ENCODE results near the gene TMEM263.
"Not testable (repeated sequence)": the region's sequence is repeated elsewhere in the genome, so short reads cannot be mapped to it uniquely, and the experiment has no call there.

The TMEM263 gene

DNA sequence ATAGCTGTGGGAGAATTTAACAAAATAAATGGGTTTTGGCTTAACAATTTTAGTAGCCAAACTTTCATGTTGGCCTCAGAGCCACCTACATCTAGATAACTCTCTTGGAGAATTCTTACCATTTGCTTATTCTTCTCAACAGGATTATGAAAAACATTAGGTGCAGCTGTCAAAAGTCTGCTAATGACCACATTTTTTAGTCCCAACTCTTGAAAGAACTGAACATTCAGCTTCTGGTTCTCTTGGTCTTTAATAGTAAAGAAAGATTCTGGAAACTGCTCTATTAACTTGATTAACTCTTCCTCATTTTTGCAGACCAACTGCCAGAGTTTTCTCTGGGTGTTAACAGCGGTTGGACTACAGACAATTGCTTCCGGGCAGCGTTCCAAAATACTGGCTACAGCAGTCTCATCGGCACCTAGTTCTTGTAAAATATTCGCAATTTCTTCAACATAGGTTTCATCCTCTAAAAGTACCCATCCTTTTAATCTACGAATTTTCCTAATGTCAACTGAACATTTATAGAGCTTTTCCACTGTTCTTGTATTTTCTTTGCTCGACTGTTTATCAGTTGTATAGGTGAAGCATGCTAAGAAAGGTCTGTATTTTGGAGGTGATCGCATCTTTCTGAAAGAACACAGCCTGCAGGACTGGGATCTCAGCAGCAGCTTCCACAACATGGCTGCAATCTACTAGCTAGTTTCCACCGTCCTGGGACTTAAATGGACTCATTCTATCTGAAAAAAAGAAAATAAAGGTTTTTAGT lies 22.5 kb downstream of the TMEM263 start:
- no peak overlapping the region for H3K9ac ChIP-seq (ENCODE audit: low read length)
- no peak overlapping the region for H3K4me3 ChIP-seq (ENCODE audit: low read length)
- H3K27ac ChIP-seq (ENCODE audit: low read depth, low read length): peak overlapping the region; percentile 21
- no peaks in the 10 kb centered on the region for H3K36me3 ChIP-seq (ENCODE audit: control insufficient read depth, insufficient read depth, low read length)
- H3K4me1 ChIP-seq (ENCODE audit: control insufficient read depth, insufficient read depth, low read length): peaks cover 26% of the 10 kb centered on the region
- H3K27me3 ChIP-seq (ENCODE audit: control insufficient read depth, insufficient read depth, low read length): no peaks in the 10 kb centered on the region

GRCh38 chr12:106980944-106981343 lies 25.2 kb downstream of the TMEM263 start:
- H3K27ac ChIP-seq (ENCODE audit: low read depth, low read length): no peak overlapping the region
- H3K9ac ChIP-seq (ENCODE audit: low read length): no peak overlapping the region
- H3K27me3 ChIP-seq (ENCODE audit: control insufficient read depth, insufficient read depth, low read length): no peaks in the 10 kb centered on the region
- no peak overlapping the region for H3K4me3 ChIP-seq (ENCODE audit: low read length)
- H3K36me3 ChIP-seq (ENCODE audit: control insufficient read depth, insufficient read depth, low read length): peaks cover 3% of the 10 kb centered on the region
- peaks cover 28% of the 10 kb centered on the region for H3K4me1 ChIP-seq (ENCODE audit: control insufficient read depth, insufficient read depth, low read length)

- Histone ChIP-seq H3K4me1 (ENCODE audit: control insufficient read depth, insufficient read depth, low read length) (peaks cover 23% of the 10 kb centered on the region), H3K9ac (ENCODE audit: low read length) (no peak overlapping the region), H3K27ac (ENCODE audit: low read depth, low read length) (no peak overlapping the region), H3K4me3 (ENCODE audit: low read length) (no peak overlapping the region), H3K36me3 (ENCODE audit: control insufficient read depth, insufficient read depth, low read length) (peaks cover 3% of the 10 kb centered on the region), H3K27me3 (ENCODE audit: control insufficient read depth, insufficient read depth, low read length) (no peaks in the 10 kb centered on the region)
Observed at GRCh38 chr12:106981788-106982187, 26.1 kb downstream of the TMEM263 start.

DNA sequence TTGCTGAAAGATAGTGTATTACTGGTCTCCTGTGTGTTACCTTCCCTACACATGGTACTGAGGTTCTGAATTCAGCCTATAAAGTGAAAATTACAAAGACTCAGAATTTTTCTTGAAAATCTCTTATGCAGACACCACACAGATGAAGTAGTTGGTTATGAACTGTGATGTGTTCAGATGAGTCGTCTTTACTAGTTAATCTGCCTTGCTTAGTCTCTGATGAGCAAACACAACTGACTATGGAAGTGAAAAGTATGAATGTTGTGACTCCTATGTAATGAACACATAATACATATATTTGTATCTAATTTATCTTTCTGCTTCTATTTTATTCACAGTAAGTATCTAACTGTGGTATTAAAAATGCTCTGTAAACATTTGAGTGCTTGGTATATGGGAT lies 26.5 kb downstream of the TMEM263 start:
- H3K36me3 ChIP-seq (ENCODE audit: control insufficient read depth, insufficient read depth, low read length): peaks cover 3% of the 10 kb centered on the region
- H3K4me3 ChIP-seq (ENCODE audit: low read length): no peak overlapping the region
- H3K9ac ChIP-seq (ENCODE audit: low read length): no peak overlapping the region
- H3K27ac ChIP-seq (ENCODE audit: low read depth, low read length): no peak overlapping the region
- H3K27me3 ChIP-seq (ENCODE audit: control insufficient read depth, insufficient read depth, low read length): no peaks in the 10 kb centered on the region
- peaks cover 23% of the 10 kb centered on the region for H3K4me1 ChIP-seq (ENCODE audit: control insufficient read depth, insufficient read depth, low read length)

DNA sequence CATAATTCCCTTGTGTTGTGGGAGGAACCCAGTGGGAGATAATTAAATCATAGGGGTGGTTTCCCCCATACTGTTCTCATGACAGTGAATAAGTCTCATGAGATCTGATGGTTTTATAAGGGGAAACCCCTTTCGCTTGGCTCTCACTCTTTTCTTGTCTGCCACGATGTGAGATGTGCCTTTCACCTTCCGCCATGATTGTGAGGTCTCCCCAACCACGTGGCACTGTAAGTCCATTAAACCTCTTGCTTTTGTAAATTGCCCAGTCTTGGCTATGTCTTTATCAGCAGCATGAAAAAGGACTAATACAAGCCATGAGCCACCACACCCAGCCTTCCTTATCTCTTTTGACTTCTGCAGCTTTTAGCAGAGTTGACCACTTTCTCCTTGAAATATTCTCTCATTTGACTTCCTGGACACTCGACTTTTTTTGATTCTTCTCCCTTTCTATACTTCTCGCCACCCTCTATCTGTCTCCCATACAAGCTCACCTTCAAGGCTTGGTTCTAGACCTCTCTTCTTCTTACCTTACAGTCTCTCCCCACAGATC lies 29.0 kb downstream of the TMEM263 start:
- H3K27ac ChIP-seq (ENCODE audit: low read depth, low read length): no peak overlapping the region
- H3K27me3 ChIP-seq (ENCODE audit: control insufficient read depth, insufficient read depth, low read length): no peaks in the 10 kb centered on the region
- H3K4me1 ChIP-seq (ENCODE audit: control insufficient read depth, insufficient read depth, low read length): peaks cover 11% of the 10 kb centered on the region
- H3K36me3 ChIP-seq (ENCODE audit: control insufficient read depth, insufficient read depth, low read length): peaks cover 3% of the 10 kb centered on the region
- no peak overlapping the region for H3K4me3 ChIP-seq (ENCODE audit: low read length)
- no peak overlapping the region for H3K9ac ChIP-seq (ENCODE audit: low read length)

GRCh38 chr12:106985479-106985878 lies 29.8 kb downstream of the TMEM263 start:
- Histone ChIP-seq H3K9ac (ENCODE audit: low read length) (no peak overlapping the region), H3K4me1 (ENCODE audit: control insufficient read depth, insufficient read depth, low read length) (peaks cover 11% of the 10 kb centered on the region), H3K36me3 (ENCODE audit: control insufficient read depth, insufficient read depth, low read length) (peaks cover 3% of the 10 kb centered on the region), H3K27ac (ENCODE audit: low read depth, low read length) (no peak overlapping the region), H3K27me3 (ENCODE audit: control insufficient read depth, insufficient read depth, low read length) (no peaks in the 10 kb centered on the region), H3K4me3 (ENCODE audit: low read length) (peak overlapping the region; percentile 92)

DNA sequence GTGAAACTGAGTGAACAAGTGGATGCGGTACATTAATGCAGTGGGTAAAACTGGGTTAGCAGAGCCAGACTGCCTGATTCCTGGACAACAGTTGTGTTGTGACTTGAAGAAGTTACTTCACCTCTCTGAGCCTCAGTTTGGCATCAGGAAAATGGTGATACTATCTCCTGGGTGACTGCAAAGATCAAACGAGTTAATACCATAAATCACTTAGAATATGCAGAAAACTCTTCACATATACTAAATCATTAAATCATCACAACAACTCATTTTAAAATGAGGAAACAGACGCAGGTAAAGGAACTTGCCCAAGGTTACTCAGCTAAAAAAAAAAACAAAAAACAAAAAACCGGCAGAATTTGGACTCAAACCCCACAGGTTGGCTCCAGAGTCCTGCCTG lies 30.4 kb downstream of the TMEM263 start:
- H3K27ac ChIP-seq (ENCODE audit: low read depth, low read length): peak overlapping the region; percentile 91

GRCh38 chr12:106986625-106987389 lies 31.1 kb downstream of the TMEM263 start, which contains the start of gene MTERF2:
MTERF2 (minus strand) TSS chr12:106987146; CDS start chr12:106978714, 8,432 bp downstream.
- H3K4me3 ChIP-seq (ENCODE audit: low read length): peak within 1 kb of the TSS; percentile 92
- H3K4me1 ChIP-seq (ENCODE audit: control insufficient read depth, insufficient read depth, low read length): peaks cover 11% of the 10 kb centered on the region
- H3K27ac ChIP-seq (ENCODE audit: low read depth, low read length): peak within 1 kb of the TSS; percentile 91
- no peaks in the 10 kb centered on the region for H3K27me3 ChIP-seq (ENCODE audit: control insufficient read depth, insufficient read depth, low read length)
- H3K36me3 ChIP-seq (ENCODE audit: control insufficient read depth, insufficient read depth, low read length): peaks cover 3% of the 10 kb centered on the region
- H3K9ac ChIP-seq (ENCODE audit: low read length): peak within 1 kb of the TSS; percentile 76

More for the DNA sequence above, 30.4 kb downstream of the TMEM263 start:
- H3K36me3 ChIP-seq (ENCODE audit: control insufficient read depth, insufficient read depth, low read length): peaks cover 3% of the 10 kb centered on the region
- peak overlapping the region; percentile 92 for H3K4me3 ChIP-seq (ENCODE audit: low read length)
- H3K27me3 ChIP-seq (ENCODE audit: control insufficient read depth, insufficient read depth, low read length): no peaks in the 10 kb centered on the region
- H3K9ac ChIP-seq (ENCODE audit: low read length): peak overlapping the region; percentile 76
- H3K4me1 ChIP-seq (ENCODE audit: control insufficient read depth, insufficient read depth, low read length): peaks cover 11% of the 10 kb centered on the region

- Histone ChIP-seq H3K36me3 (ENCODE audit: control insufficient read depth, insufficient read depth, low read length) (peaks cover 3% of the 10 kb centered on the region), H3K4me3 (ENCODE audit: low read length) (no peak overlapping the region), H3K27me3 (ENCODE audit: control insufficient read depth, insufficient read depth, low read length) (no peaks in the 10 kb centered on the region), H3K4me1 (ENCODE audit: control insufficient read depth, insufficient read depth, low read length) (peaks cover 11% of the 10 kb centered on the region), H3K27ac (ENCODE audit: low read depth, low read length) (no peak overlapping the region), H3K9ac (ENCODE audit: low read length) (no peak overlapping the region)
Observed at GRCh38 chr12:106987846-106988245, 32.1 kb downstream of the TMEM263 start.

- H3K9ac ChIP-seq (ENCODE audit: low read length): no peak overlapping the region
- peak overlapping the region; percentile 51 for H3K27ac ChIP-seq (ENCODE audit: low read depth, low read length)
- peaks cover 4% of the 10 kb centered on the region for H3K36me3 ChIP-seq (ENCODE audit: control insufficient read depth, insufficient read depth, low read length)
- H3K27me3 ChIP-seq (ENCODE audit: control insufficient read depth, insufficient read depth, low read length): no peaks in the 10 kb centered on the region
- peaks cover 6% of the 10 kb centered on the region for H3K4me1 ChIP-seq (ENCODE audit: control insufficient read depth, insufficient read depth, low read length)
- H3K4me3 ChIP-seq (ENCODE audit: low read length): no peak overlapping the region
Observed at GRCh38 chr12:106994579-106995220, 39.0 kb downstream of the TMEM263 start.

GRCh38 chr12:106996102-106996501 lies 40.4 kb downstream of the TMEM263 start:
- H3K4me3 ChIP-seq (ENCODE audit: low read length); H3K27ac ChIP-seq (ENCODE audit: low read depth, low read length); H3K36me3 ChIP-seq (ENCODE audit: control insufficient read depth, insufficient read depth, low read length); H3K9ac ChIP-seq (ENCODE audit: low read length); H3K4me1 ChIP-seq (ENCODE audit: control insufficient read depth, insufficient read depth, low read length); H3K27me3 ChIP-seq (ENCODE audit: control insufficient read depth, insufficient read depth, low read length): not testable (repeated sequence)

DNA sequence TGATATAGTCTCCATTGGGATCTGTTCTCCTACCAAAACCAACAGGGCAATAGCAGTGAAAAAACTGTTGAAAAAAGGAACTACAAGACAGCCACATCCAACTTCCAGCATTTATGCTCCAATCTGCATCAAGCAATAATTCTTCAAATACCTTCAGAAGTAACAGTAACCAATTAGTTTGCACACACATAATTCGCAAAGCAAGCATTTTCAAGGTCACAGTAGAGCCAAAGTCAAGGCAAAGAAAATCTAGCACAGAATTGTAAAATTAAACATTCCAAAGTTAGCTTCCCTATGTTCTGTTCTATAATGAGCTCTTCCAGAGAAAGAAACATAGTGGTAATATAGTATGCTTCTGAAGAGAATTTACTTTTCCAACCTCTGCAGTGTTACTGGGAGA lies 42.2 kb downstream of the TMEM263 start:
- Histone ChIP-seq H3K27ac (ENCODE audit: low read depth, low read length) (no peak overlapping the region), H3K36me3 (ENCODE audit: control insufficient read depth, insufficient read depth, low read length) (peaks cover 4% of the 10 kb centered on the region), H3K27me3 (ENCODE audit: control insufficient read depth, insufficient read depth, low read length) (no peaks in the 10 kb centered on the region), H3K4me3 (ENCODE audit: low read length) (no peak overlapping the region), H3K9ac (ENCODE audit: low read length) (no peak overlapping the region), H3K4me1 (ENCODE audit: control insufficient read depth, insufficient read depth, low read length) (peaks cover 6% of the 10 kb centered on the region)
